ENCODE data around the gene RAD9A. TPM values are rescaled to one million over a fixed set of nuclear protein-coding genes. Genes with fewer than 3 reads are reported as not detected.

The RAD9A gene
- total and polyA plus RNA-seq, 9 of the 15 experiments (the other 6 are each of a cell fraction or from before 2014, with no cell fraction given) = 1.4 to 41.2 (median 16.1) TPM

DNA sequence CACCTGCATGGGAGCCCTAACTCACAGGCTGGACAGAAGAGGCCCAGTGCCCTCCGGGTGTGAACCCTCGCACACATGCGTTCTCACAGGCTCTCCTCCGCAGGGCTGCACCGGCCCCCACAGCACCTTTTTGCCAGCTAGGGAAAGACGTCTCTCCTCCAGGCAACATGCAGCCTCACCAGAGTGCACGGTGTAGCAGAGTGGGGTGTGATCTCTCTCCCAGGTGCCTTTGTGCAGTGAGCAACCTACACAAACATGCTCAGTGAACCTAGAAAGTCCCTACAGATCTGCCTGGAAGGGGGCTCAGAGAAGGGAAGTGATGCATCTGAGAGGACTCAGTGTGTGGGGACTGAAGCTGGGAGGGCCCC lies 20.0 kb downstream of the RAD9A start:
- in situ Hi-C loops (cut with MboI) (no loop called here), intact Hi-C loops (cut with micrococcal nuclease) (no loop called here)
- TF ChIP-seq SMC3 (conservative IDR thresholded peaks at IDR 0.05; ENCODE audit: insufficient read depth, low read depth, low read length) (0 out of 2 replicates have a peak, but pooled peaks have one; percentile 11), ZSCAN29 (IDR thresholded peaks at IDR 0.05) (no peak), NRF1 (conservative IDR thresholded peaks at IDR 0.05 in 1 of 2, IDR thresholded peaks at IDR 0.05 in 1 of 2) (0 out of 4 replicates have a peak, but pooled peaks of 1 of the 2 experiments have one; percentile 26), GTF2F1 (IDR thresholded peaks at IDR 0.05; ENCODE audit: low read depth, low read length) (no peak), TCF3 (CRISPR knock-in tag; IDR thresholded peaks at IDR 0.05) (0 out of 2 replicates have a peak, but pooled peaks have one; percentile 16), POLR2A (conservative IDR thresholded peaks at IDR 0.05) (no peak), SMARCA4 (IDR thresholded peaks at IDR 0.05) (no peak), MAX (CRISPR knock-in tag; IDR thresholded peaks at IDR 0.05) (peak; percentile 21; the same call in 1 of the 2 replicates), MEIS2 (IDR thresholded peaks at IDR 0.05; ENCODE audit: partially characterized antibody) (peak; percentile 47), ZNF75A (CRISPR knock-in tag; IDR thresholded peaks at IDR 0.05) (no peak), NFE2L1 (tag; IDR thresholded peaks at IDR 0.05; ENCODE audit: borderline replicate concordance, low read depth) (no peak), ZNF134 (CRISPR knock-in tag; conservative IDR thresholded peaks at IDR 0.05) (no peak), FUS (optimal IDR thresholded peaks at IDR 0.05; ENCODE audit: low read depth, low read length) (no peak)
- TF ChIP-seq, protein P1, sequence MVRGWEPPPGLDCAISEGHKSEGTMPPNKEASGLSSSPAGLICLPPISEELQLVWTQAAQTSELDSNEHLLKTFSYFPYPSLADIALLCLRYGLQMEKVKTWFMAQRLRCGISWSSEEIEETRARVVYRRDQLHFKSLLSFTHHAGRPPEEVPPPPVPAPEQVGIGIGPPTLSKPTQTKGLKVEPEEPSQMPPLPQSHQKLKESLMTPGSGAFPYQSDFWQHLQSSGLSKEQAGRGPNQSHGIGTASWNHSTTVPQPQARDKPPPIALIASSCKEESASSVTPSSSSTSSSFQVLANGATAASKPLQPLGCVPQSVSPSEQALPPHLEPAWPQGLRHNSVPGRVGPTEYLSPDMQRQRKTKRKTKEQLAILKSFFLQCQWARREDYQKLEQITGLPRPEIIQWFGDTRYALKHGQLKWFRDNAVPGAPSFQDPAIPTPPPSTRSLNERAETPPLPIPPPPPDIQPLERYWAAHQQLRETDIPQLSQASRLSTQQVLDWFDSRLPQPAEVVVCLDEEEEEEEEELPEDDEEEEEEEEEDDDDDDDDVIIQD (CRISPR knock-in tag; IDR thresholded peaks at IDR 0.05) = no peak
- TF ChIP-seq, protein P2, sequence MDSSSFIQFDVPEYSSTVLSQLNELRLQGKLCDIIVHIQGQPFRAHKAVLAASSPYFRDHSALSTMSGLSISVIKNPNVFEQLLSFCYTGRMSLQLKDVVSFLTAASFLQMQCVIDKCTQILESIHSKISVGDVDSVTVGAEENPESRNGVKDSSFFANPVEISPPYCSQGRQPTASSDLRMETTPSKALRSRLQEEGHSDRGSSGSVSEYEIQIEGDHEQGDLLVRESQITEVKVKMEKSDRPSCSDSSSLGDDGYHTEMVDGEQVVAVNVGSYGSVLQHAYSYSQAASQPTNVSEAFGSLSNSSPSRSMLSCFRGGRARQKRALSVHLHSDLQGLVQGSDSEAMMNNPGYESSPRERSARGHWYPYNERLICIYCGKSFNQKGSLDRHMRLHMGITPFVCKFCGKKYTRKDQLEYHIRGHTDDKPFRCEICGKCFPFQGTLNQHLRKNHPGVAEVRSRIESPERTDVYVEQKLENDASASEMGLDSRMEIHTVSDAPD (CRISPR knock-in tag; IDR thresholded peaks at IDR 0.05) = no peak
- no peaks in the 10 kb centered on the region for H3K9me1 ChIP-seq (ENCODE audit: control insufficient read depth, insufficient read depth, low read length)
- CTCF ChIA-PET (ENCODE audit: low intra/inter-chr PET ratio) = no interaction called here
- H3K27me3 ChIP-seq (ENCODE audit: control insufficient read depth in 2 of 2, insufficient read depth in 2 of 2, low read length in 2 of 2) = no peaks in the 10 kb centered on the region
- H3K79me2 ChIP-seq (ENCODE audit: control insufficient read depth, insufficient read depth, low read length) = no peaks in the 10 kb centered on the region
- WGBS (ENCODE audit: insufficient coverage, low coverage, missing lambda C conversion rate) = 6% methylated on average over 7 of the region's 7 CpGs
- BruUV-seq (replicated peaks) = no TSS peak
- no peak for FAIRE-seq
- no peaks in the 10 kb centered on the region for H3K9me3 ChIP-seq (replicated peaks; ENCODE audit: control insufficient read depth, insufficient read depth, low read depth, low read length)
- peaks cover 21 to 64% of the 10 kb centered on the region in 2 experiments for H3K4me1 ChIP-seq (replicated peaks in 1 of 2; ENCODE audit: control insufficient read depth in 2 of 2, insufficient read depth in 2 of 2, low read length in 2 of 2)
- H3K36me3 ChIP-seq (ENCODE audit: control insufficient read depth, insufficient read depth, low read length) = no peaks in the 10 kb centered on the region
- POLR2A ChIA-PET = interaction anchor here (0.5 to 3.0 kb wide), 7 partner anchors 9 to 842 kb away, joined by 3 to 19 read pairs (median 3); partner anchors contain the start of gene PPP1CA
- H3K9ac ChIP-seq (ENCODE audit: insufficient read depth in 1 of 2, low read depth in 2 of 2, low read length in 2 of 2) = peak overlapping the region in 1 of 2 experiments; percentile 84; a peak in 2 of 4 replicates
- ATAC-seq = peak; percentile 34
- H3K4me3 ChIP-seq = no peak overlapping the region
- H3K4me2 ChIP-seq (ENCODE audit: insufficient read depth, low read length) = no peak overlapping the region; the same call in 1 of the 2 replicates
- no peaks in the 10 kb centered on the region; the same call in 1 of the 2 replicates for H4K20me1 ChIP-seq (replicated peaks; ENCODE audit: control insufficient read depth, insufficient read depth, low read length)
- peak in 2 of 4 experiments; percentile 39 to 51 for DNase-seq (ENCODE audit: extremely low read depth in 1 of 4, low spot score in 3 of 4)
- H3K27ac ChIP-seq (ENCODE audit: extremely low read depth, low read depth, low read length) = no peak overlapping the region
- H2AFZ ChIP-seq (ENCODE audit: low read depth, low read length) = no peak overlapping the region
